Measurements from ENCODE around the gene DHRS11. TPM values are rescaled to one million over a fixed set of nuclear protein-coding genes. Genes with fewer than 3 reads are reported as not detected.
A peak's percentile ranks its signal among the peaks of the same experiment; 100 is the strongest.
"Not testable (repeated sequence)": the region's sequence is repeated elsewhere in the genome, so short reads cannot be mapped to it uniquely, and the experiment has no call there.

The DHRS11 gene
- total RNA-seq, 2 donors from 2014 or later = 147 to 191 TPM

GRCh38 chr17:36600465-36600864, 8.8 kb downstream of the DHRS11 start:
- no peak for DNase-seq
- Histone ChIP-seq H3K36me3 (no peaks in the 10 kb centered on the region), H3K4me1 (peaks cover 19% of the 10 kb centered on the region), H3K27me3 (no peaks in the 10 kb centered on the region), H3K27ac (peak overlapping the region; percentile 68), H3K9me3 (no peaks in the 10 kb centered on the region), H3K4me3 (peak overlapping the region; percentile 76), H3K9ac (ENCODE audit: low read depth in 2 of 2, low read length in 2 of 2) (peak overlapping the region in 1 of 2 donors; percentile 93)
- no peak for TF ChIP-seq CTCF (IDR thresholded peaks at IDR 0.05)
- intact Hi-C loops (cut with DNase I) = loop anchor here (10.0 kb wide), 1 partner anchor 774 kb away; the partner anchor contains the start of gene C17orf78

DNA sequence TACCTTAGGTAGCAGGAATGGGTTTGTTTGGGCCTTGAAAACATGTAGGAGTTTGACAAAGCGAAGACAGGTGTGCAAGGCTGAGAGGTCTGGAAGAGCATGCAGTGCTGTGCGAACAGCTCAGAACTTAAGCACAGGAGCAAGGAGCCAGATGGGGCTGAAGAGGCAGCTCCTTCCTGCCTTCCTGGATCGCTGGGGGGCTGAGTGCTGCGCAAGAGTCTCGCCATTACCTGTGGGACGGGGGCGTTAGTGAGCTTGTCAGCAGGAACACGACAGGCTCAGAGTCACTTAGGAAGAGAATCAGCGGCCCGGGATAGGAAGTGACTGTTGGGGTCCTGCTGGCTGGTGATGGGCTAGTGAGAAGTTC, 9.2 kb downstream of the DHRS11 start:
- Histone ChIP-seq H3K36me3 (no peaks in the 10 kb centered on the region), H3K27ac (peak overlapping the region; percentile 68), H3K9ac (ENCODE audit: low read depth in 2 of 2, low read length in 2 of 2) (peak overlapping the region; percentile 85 to 93), H3K9me3 (no peaks in the 10 kb centered on the region), H3K4me1 (peaks cover 19% of the 10 kb centered on the region), H3K27me3 (no peaks in the 10 kb centered on the region), H3K4me3 (peak overlapping the region; percentile 76)
- intact Hi-C loops (cut with DNase I) = loop anchor here (10.0 kb wide), 1 partner anchor 774 kb away; the partner anchor contains the start of gene C17orf78
- TF ChIP-seq CTCF (IDR thresholded peaks at IDR 0.05) = no peak
- DNase-seq = no peak

DNA sequence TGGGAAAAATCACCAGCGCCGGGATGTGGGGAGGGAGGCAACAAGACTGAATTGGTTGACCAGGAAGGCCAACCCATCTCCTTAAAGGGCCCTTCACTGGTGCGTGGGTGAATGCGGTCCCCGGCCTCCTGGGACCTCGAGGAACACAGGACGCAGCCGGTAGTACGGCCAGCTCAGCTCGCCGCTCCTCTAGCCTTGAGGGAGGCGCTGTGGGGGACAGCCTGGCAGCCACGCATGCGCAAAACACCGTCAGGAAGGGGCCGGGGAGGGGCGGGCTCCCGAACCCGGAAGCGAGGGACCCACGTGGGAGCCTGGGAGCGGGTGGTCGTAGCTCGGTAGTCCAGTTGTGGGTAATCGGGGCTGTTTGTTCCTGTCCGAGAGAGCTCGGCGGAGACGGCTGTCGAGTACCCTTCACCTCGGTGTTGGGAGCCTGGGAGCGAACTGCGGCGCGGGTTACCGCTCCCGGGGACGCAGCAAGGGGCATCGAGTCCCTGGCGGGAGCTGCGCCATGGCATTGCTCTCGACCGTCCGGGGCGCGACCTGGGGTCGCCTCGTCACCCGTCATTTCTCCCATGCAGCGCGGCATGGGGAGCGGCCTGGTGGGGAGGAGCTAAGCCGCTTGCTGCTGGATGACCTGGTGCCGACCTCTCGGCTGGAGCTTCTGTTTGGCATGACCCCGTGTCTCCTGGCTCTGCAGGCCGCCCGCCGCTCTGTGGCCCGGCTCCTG, 9.8 kb downstream of the DHRS11 start, which contains the start of gene MRM1:
MRM1 (plus strand) TSS at position 281 of the 727 bp plus-strand sequence; CDS start at position 509, 228 bp downstream.
- H3K27me3 ChIP-seq = no peaks in the 10 kb centered on the region
- intact Hi-C loops (cut with DNase I) = loop anchor here (10.0 kb wide), 1 partner anchor 773 kb away; the partner anchor contains the start of gene C17orf78
- H3K27ac ChIP-seq = peak within 1 kb of the TSS; percentile 68
- peak within 1 kb of the TSS; percentile 76 for H3K4me3 ChIP-seq
- peak within 1 kb of the TSS; percentile 85 to 93 for H3K9ac ChIP-seq (ENCODE audit: low read depth in 2 of 2, low read length in 2 of 2)
- no peaks in the 10 kb centered on the region for H3K9me3 ChIP-seq
- no peak for TF ChIP-seq CTCF (IDR thresholded peaks at IDR 0.05)
- no peaks in the 10 kb centered on the region for H3K36me3 ChIP-seq
- peaks cover 19% of the 10 kb centered on the region for H3K4me1 ChIP-seq
- peak; percentile 95 for DNase-seq

DNA sequence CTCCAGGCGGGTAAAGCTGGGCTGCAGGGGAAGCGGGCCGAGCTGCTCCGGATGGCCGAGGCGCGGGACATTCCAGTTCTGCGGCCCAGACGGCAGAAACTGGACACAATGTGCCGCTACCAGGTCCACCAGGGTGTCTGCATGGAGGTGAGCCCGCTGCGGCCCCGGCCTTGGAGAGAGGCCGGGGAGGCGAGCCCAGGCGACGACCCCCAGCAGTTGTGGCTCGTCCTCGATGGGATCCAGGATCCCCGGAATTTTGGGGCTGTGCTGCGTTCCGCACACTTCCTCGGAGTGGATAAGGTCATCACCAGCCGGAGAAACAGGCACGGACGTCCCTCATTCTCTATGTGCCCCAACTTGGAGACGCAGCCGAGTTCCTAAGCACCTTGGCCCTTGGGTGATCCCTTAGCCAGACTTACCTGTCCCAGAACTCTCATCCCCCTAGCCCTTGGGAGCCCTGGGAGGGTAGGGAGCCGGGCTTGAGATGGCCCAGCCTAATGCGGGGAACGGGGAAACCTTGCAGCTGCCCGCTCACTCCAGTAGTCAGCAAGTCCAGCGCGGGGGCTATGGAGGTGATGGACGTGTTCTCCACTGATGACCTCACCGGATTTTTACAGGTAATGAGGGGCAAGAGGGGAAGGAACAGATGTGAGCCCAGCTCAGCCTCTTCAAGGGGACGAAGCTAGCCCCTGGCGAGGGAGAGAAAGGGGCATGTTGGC, 10.5 kb downstream of the DHRS11 start:
- peak; percentile 56 for DNase-seq
- Histone ChIP-seq H3K9ac (ENCODE audit: low read depth in 2 of 2, low read length in 2 of 2) (peak overlapping the region; percentile 60 to 93), H3K27ac (peak overlapping the region; percentile 68), H3K4me1 (peaks cover 19% of the 10 kb centered on the region), H3K36me3 (no peaks in the 10 kb centered on the region), H3K4me3 (peak overlapping the region; percentile 76), H3K27me3 (no peaks in the 10 kb centered on the region), H3K9me3 (no peaks in the 10 kb centered on the region)
- TF ChIP-seq CTCF (IDR thresholded peaks at IDR 0.05) = no peak
- intact Hi-C loops (cut with DNase I) = loop anchor here (10.0 kb wide), 1 partner anchor 773 kb away; the partner anchor contains the start of gene C17orf78

DNA sequence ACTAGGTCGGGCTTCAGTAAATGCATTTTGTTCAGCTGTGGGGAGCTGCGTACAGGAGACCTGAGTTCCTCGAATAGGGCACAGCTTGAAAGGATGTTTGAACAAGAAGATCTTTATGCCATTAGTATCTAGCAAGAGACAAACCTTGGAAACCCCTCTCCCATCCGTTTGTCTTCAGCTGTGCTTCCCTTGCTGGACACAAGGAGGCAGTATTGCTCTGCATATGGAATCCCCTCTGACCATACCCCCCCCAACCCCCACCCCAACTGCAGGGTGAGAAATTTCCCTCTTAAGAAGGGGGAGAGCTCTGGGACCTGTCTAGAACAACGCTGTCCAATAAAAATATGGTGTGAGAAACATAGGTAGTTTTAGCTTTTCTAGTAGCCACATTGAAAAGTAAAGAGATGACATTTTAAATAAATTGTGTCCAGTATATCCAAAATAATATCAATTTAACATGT, 11.3 kb downstream of the DHRS11 start:
- no peaks in the 10 kb centered on the region for H3K9me3 ChIP-seq
- peak; percentile 85 for TF ChIP-seq CTCF (IDR thresholded peaks at IDR 0.05)
- H3K36me3 ChIP-seq = no peaks in the 10 kb centered on the region
- H3K4me1 ChIP-seq = peaks cover 19% of the 10 kb centered on the region
- peak overlapping the region; percentile 60 to 93 for H3K9ac ChIP-seq (ENCODE audit: low read depth in 2 of 2, low read length in 2 of 2)
- peak; percentile 73 for DNase-seq
- H3K27me3 ChIP-seq = no peaks in the 10 kb centered on the region
- H3K27ac ChIP-seq = no peak overlapping the region
- peak overlapping the region; percentile 76 for H3K4me3 ChIP-seq
- intact Hi-C loops (cut with DNase I) = loop anchor here (10.0 kb wide), 1 partner anchor 772 kb away; the partner anchor contains the start of gene C17orf78

DNA sequence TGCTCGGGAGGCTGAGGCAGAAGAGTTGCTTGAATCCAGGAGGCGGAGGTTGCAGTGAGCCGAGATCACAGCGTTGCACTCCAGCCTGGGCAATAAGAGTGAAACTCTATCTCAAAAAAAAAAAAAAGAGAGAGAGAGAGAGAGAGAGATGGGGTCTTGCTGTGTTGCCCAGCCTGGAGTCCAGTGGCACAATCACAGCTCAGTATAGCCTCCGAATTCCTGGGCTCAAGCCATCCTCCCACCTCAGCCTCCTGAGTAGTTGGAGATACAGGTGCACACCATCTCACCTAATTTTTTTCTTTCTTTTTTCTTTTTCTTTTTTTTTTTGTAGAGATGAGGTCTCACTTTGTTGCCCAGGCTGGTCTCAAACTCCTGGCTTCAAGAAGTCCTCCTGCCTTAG, 13.3 kb downstream of the DHRS11 start:
- H3K9me3 ChIP-seq; DNase-seq; H3K27me3 ChIP-seq; H3K4me3 ChIP-seq; H3K36me3 ChIP-seq; H3K9ac ChIP-seq (ENCODE audit: low read depth in 2 of 2, low read length in 2 of 2); H3K27ac ChIP-seq: not testable (repeated sequence)
- intact Hi-C loops (cut with DNase I) = loop anchor here (10.0 kb wide), 1 partner anchor 770 kb away; the partner anchor contains the start of gene C17orf78
- peaks cover 17% of the 10 kb centered on the region for H3K4me1 ChIP-seq
